Right lobe of liver (tissue), 6 donors: Measurements from ENCODE around the gene AIG1. TPM values are rescaled to one million over a fixed set of nuclear protein-coding genes. Genes with fewer than 3 reads are reported as not detected.

ENCODE experiments used
- ATAC-seq, 4 donors: fragments of 200-7000 bp; cut with Tn5 transposase; one replicate each; pipeline ENCODE4 v1.9.1; 2020; ENCODE audit warnings: mild to moderate bottlenecking in 4 of 4, moderate library complexity in 4 of 4
- DNase-seq, 3 donors: peaks; one replicate each; pipeline ENCODE4 v3.0.0-alpha.2; 2020
- H3K27ac ChIP-seq, 3 donors: fragments of 200-600 bp; one replicate each; pipeline ENCODE4 v1.8.0; 2022
- H3K27me3 ChIP-seq, 2 donors: fragments of 200-600 bp; one replicate each; pipeline ENCODE4 v1.8.0; 2022
- H3K36me3 ChIP-seq, 4 donors: fragments of 200-600 bp; sonication (generic) in 1 of 4; one replicate each; pipeline versions ENCODE4 v1.5.1 to v1.8.0; 2017 to 2022; ENCODE audit warnings: control low read depth in 1 of 4
- H3K4me1 ChIP-seq, 4 donors: fragments of 200-600 bp; sonication (generic) in 1 of 4; one replicate each; pipeline versions ENCODE4 v1.5.1 to v1.8.0; 2017 to 2022; ENCODE audit warnings: control low read depth in 1 of 4
- H3K4me3 ChIP-seq, 3 donors: fragments of 200-600 bp; one replicate each; pipeline ENCODE4 v1.8.0; 2022
- H3K9me3 ChIP-seq, 4 donors: fragments of 200-600 bp; sonication (generic) in 1 of 4; one replicate each; pipeline versions ENCODE4 v1.5.1 to v1.8.0; 2017 to 2022; ENCODE audit warnings: control low read depth in 1 of 4
- CTCF ChIP-seq, 4 donors: fragments of 200-600 bp in 3 of 4; fragments of 450-650 bp in 1 of 4; IDR thresholded peaks; one replicate each; pipeline versions ENCODE4 v1.5.1 to v1.8.0; 2016 to 2022; ENCODE audit warnings: antibody characterized with exemption in 4 of 4, mild to moderate bottlenecking in 2 of 4
- POLR2A ChIP-seq: fragments of 450-650 bp; IDR thresholded peaks from one replicate; pipeline ENCODE4 v1.6.1; 2017; ENCODE audit warnings: antibody characterized with exemption, mild to moderate bottlenecking
- WGBS: methylation state at CpG from one replicate; pipeline ENCODE4 v1.1.6; 2018; ENCODE audit warnings: low coverage, low lambda C conversion rate; ENCODE audit not compliant: insufficient coverage; ENCODE audit errors: missing lambda C conversion rate; 5-methylcytosine and 5-hydroxymethylcytosine counted together
- intact Hi-C, 2 donors: fragments of 100-400 bp; cut with DNase I; formaldehyde crosslinking; loops; one replicate each; pipeline versions ENCODE4 v1.11.2 to v1.14.1; 2022
- total RNA-seq, 6 experiments: library from RNA; depleted of rRNA in 2 of 6; stranded (reverse); fragments of >200 nt in 2 of 6; fragmentation: NEBNext Ultra II Directional in 3 of 6; extraction: Animal tissue kit (Norgen Biotek cat#: 25700) in 3 of 6; gene quantifications; one replicate each; pipeline versions ENCODE4 v1.1.0 to v1.2.4, GENCODE V29; 2016 to 2023
- donor health status: DM: no; HTN: yes; CAD: no.
- donor health status: DM: no; HTN: no; CAD: no.
- donor health status: DM: no; HTN: no; CAD: no.
- donor health status: DM: no; HTN: yes; CAD: no.
- donor health status: DM: no; HTN: yes; CAD: no.

The AIG1 gene
- total RNA-seq, 6 experiments from 2014 or later: 81.4 to 151 (median 111) TPM

- intact Hi-C loops: no loop called here
- Histone ChIP-seq H3K4me3 (no peak overlapping the region), H3K4me1 (no peaks in the 10 kb centered on the region), H3K27me3 (no peaks in the 10 kb centered on the region), H3K27ac (no peak overlapping the region), H3K9me3 (no peaks in the 10 kb centered on the region), H3K36me3 (peaks cover 0 to 5% (median 1%) of the 10 kb centered on the region in 4 donors)
- WGBS: 85% methylated on average over 5 of the region's 5 CpGs
- DNase-seq: no peak
- ATAC-seq: no peak
- TF ChIP-seq CTCF (IDR thresholded peaks at IDR 0.05) (no peak), POLR2A (no peak)
Observed at GRCh38 chr6:143286251-143286795, 225.6 kb downstream of the AIG1 start.

DNA sequence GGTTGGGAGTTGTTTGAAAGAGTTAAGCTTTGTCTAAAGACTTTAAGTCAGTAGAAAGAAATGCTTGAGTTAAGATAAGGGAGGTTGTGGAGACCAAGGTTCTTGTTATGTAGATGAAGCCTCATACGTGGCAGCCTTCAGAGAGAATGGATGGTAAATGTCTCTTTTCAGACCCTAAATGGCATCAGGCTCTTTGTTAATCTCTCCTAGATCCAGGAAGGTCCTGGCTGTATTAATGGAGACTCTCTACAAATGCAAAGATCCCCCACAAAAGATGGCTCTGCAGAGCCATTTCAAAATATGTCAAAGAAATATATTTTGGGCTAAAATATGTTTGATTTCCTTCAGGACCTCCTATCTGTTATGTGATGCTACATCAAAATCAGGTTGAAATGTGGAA is 228.2 kb downstream of the AIG1 start:
- no peak overlapping the region for H3K27ac ChIP-seq
- H3K4me1 ChIP-seq: no peaks in the 10 kb centered on the region
- ATAC-seq (no peak), DNase-seq (no peak)
- peaks cover 0 to 5% (median 1%) of the 10 kb centered on the region in 4 donors for H3K36me3 ChIP-seq
- intact Hi-C loops: no loop called here
- TF ChIP-seq POLR2A (no peak), CTCF (IDR thresholded peaks at IDR 0.05) (no peak)
- no peak overlapping the region for H3K4me3 ChIP-seq
- WGBS: 40% methylated on average over 1 of the region's 1 CpG
- H3K27me3 ChIP-seq: no peaks in the 10 kb centered on the region
- no peaks in the 10 kb centered on the region for H3K9me3 ChIP-seq

- no peaks in the 10 kb centered on the region for H3K27me3 ChIP-seq
- H3K4me1 ChIP-seq: no peaks in the 10 kb centered on the region
- TF ChIP-seq CTCF (IDR thresholded peaks at IDR 0.05) (no peak), POLR2A (no peak)
- DNase-seq: no peak
- 71% methylated on average over 3 of the region's 7 CpGs for WGBS
- peaks cover 0 to 3% (median 0%) of the 10 kb centered on the region in 4 donors for H3K36me3 ChIP-seq
- intact Hi-C loops: no loop called here
- H3K9me3 ChIP-seq: no peaks in the 10 kb centered on the region
- no peak for ATAC-seq
- no peak overlapping the region for H3K4me3 ChIP-seq
- H3K27ac ChIP-seq: no peak overlapping the region
Observed at GRCh38 chr6:143290206-143290605, 229.5 kb downstream of the AIG1 start.

DNA sequence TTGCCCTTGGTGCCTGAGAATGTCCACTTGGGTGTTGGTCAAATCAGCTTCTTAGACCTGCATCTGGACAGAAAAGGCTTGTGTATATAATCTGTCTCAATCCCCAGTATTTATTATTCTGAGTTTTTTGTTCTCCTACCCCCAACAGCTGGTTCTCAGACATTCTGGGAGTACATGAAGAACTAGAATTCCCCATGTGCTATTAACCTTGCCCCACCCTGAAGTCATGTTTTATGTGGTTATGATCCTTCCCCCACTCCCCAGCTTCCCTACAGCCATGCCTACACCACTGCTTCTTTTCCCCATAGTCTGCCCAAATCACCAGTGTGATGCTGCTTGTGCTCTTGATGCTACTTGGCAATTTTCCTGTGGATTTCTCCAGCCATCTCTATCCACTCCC is 232.8 kb downstream of the AIG1 start:
- DNase-seq (no peak), ATAC-seq (no peak)
- H3K4me3 ChIP-seq: no peak overlapping the region
- intact Hi-C loops: no loop called here
- TF ChIP-seq POLR2A (no peak), CTCF (IDR thresholded peaks at IDR 0.05) (no peak)
- no peaks in the 10 kb centered on the region for H3K27me3 ChIP-seq
- H3K36me3 ChIP-seq: no peaks in the 10 kb centered on the region
- H3K4me1 ChIP-seq: no peaks in the 10 kb centered on the region
- H3K27ac ChIP-seq: no peak overlapping the region
- H3K9me3 ChIP-seq: no peaks in the 10 kb centered on the region
